CD14-positive monocyte (primary cell): Measurements from ENCODE around the gene SMARCB1. TPM values are rescaled to one million over a fixed set of nuclear protein-coding genes. Genes with fewer than 3 reads are reported as not detected.

Experiments used
- DNase-seq, 3 donors: peaks; one replicate each; pipeline ENCODE4 v3.0.0-alpha.2; 2011 to 2022
- H2AFZ ChIP-seq: 2 replicates; pipeline ENCODE4 v1.6.0; 2012; ENCODE audit warnings: mild to moderate bottlenecking, low read depth, low read length, inconsistent platforms; ENCODE audit not compliant: insufficient read depth, poor library complexity, severe bottlenecking
- H3K27ac ChIP-seq, 2 donors: 1 replicate in 1 of 2; 2 replicates in 1 of 2; pipeline ENCODE4 v1.5.1; 2012 to 2013; ENCODE audit warnings: low read length in 2 of 2, control low read depth in 1 of 2, inconsistent platforms in 1 of 2, low read depth in 1 of 2, mild to moderate bottlenecking in 1 of 2
- H3K27me3 ChIP-seq, 2 donors: one replicate each; pipeline versions ENCODE4 v1.6.0 to v1.6.1; 2011 to 2013; ENCODE audit warnings: low read length in 2 of 2; ENCODE audit not compliant: control insufficient read depth in 2 of 2, insufficient read depth in 2 of 2
- H3K36me3 ChIP-seq, 2 donors: replicated peaks in 1 of 2; 1 replicate in 1 of 2; 2 replicates in 1 of 2; pipeline versions ENCODE4 v1.5.1 to v1.6.1; 2012 to 2013; ENCODE audit warnings: low read length in 2 of 2, control low read depth in 1 of 2, inconsistent platforms in 1 of 2, mild to moderate bottlenecking in 1 of 2; ENCODE audit not compliant: insufficient read depth in 2 of 2, control insufficient read depth in 1 of 2
- H3K4me1 ChIP-seq, 2 donors: 1 replicate in 1 of 2; 2 replicates in 1 of 2; pipeline versions ENCODE4 v1.5.1 to v1.6.1; 2012 to 2013; ENCODE audit warnings: low read length in 2 of 2, control low read depth in 1 of 2, inconsistent platforms in 1 of 2, mild to moderate bottlenecking in 1 of 2, moderate library complexity in 1 of 2; ENCODE audit not compliant: insufficient read depth in 2 of 2, control insufficient read depth in 1 of 2
- H3K4me2 ChIP-seq: replicated peaks from 2 replicates; pipeline ENCODE3; 2012; ENCODE audit warnings: low read length, moderate library complexity, mild to moderate bottlenecking; ENCODE audit not compliant: poor library complexity, severe bottlenecking; ENCODE audit errors: extremely low read depth
- H3K4me3 ChIP-seq, 3 experiments: fragments of 200-600 bp in 1 of 3; sonication (generic) in 1 of 3; replicated peaks in 1 of 3; 1 replicate in 2 of 3; 2 replicates in 1 of 3; pipeline ENCODE4 v1.5.1; 2011 to 2013; ENCODE audit warnings: low read length in 3 of 3, mild to moderate bottlenecking in 3 of 3, control low read depth in 2 of 3, low read depth in 2 of 3, inconsistent platforms in 1 of 3, moderate library complexity in 1 of 3
- H3K79me2 ChIP-seq: 2 replicates; pipeline ENCODE4 v1.6.0; 2012; ENCODE audit warnings: mild to moderate bottlenecking, control low read depth, inconsistent platforms, low read length, moderate library complexity; ENCODE audit not compliant: insufficient read depth
- H3K9ac ChIP-seq: 2 replicates; pipeline ENCODE4 v1.6.0; 2017; ENCODE audit warnings: low read length, mild to moderate bottlenecking; ENCODE audit not compliant: insufficient read depth, poor library complexity, severe bottlenecking
- H3K9me3 ChIP-seq, 2 donors: replicated peaks in 1 of 2; 1 replicate in 1 of 2; 2 replicates in 1 of 2; pipeline versions ENCODE4 v1.5.1 to v1.6.1; 2012 to 2013; ENCODE audit warnings: low read length in 2 of 2, control low read depth in 1 of 2; ENCODE audit not compliant: control insufficient read depth in 1 of 2, insufficient read depth in 1 of 2
- H4K20me1 ChIP-seq: 2 replicates; pipeline ENCODE4 v1.6.0; 2012; ENCODE audit warnings: mild to moderate bottlenecking, low read length, control low read depth, moderate library complexity; ENCODE audit not compliant: insufficient read depth
- H3K27ac Mint-ChIP-seq, 7 donors: one replicate each; pipeline ENCODE4 v1.8.0; 2020; ENCODE audit warnings: mild to moderate bottlenecking in 7 of 7, mixed read lengths in 7 of 7, moderate library complexity in 6 of 7, inconsistent platforms in 2 of 7
- H3K27me3 Mint-ChIP-seq, 3 donors: one replicate each; pipeline ENCODE4 v1.8.0; 2021 to 2022; ENCODE audit warnings: low read depth in 3 of 3, mild to moderate bottlenecking in 3 of 3, mixed read lengths in 3 of 3, moderate library complexity in 3 of 3, inconsistent platforms in 1 of 3
- H3K36me3 Mint-ChIP-seq, 2 donors: one replicate each; pipeline ENCODE4 v1.8.0; 2020; ENCODE audit warnings: mixed read lengths in 2 of 2, inconsistent platforms in 1 of 2, mild to moderate bottlenecking in 1 of 2
- H3K4me1 Mint-ChIP-seq: one replicate; pipeline ENCODE4 v1.8.0; 2020; ENCODE audit warnings: mild to moderate bottlenecking, mixed read lengths
- H3K4me3 Mint-ChIP-seq, 2 donors: one replicate each; pipeline ENCODE4 v1.8.0; 2020; ENCODE audit warnings: mild to moderate bottlenecking in 2 of 2, mixed read lengths in 2 of 2, moderate library complexity in 1 of 2
- H3K9me3 Mint-ChIP-seq, 7 donors: one replicate each; pipeline ENCODE4 v1.8.0; 2020 to 2022; ENCODE audit warnings: mixed read lengths in 7 of 7, mild to moderate bottlenecking in 6 of 7, moderate library complexity in 6 of 7, inconsistent platforms in 2 of 7
- WGBS: methylation state at CpG from one replicate; pipeline ENCODE4 v1.1.5; 2013; ENCODE audit warnings: missing lambda C conversion rate; ENCODE audit not compliant: insufficient coverage; 5-methylcytosine and 5-hydroxymethylcytosine counted together
- intact Hi-C, 2 donors: fragments of 100-400 bp; cut with micrococcal nuclease; formaldehyde crosslinking; loops; one replicate each; pipeline versions ENCODE4 v1.15.0 to v1.15.1; 2023
- polyA plus RNA-seq, 3 donors: library from polyadenylated mRNA; depleted of rRNA in 1 of 3; unstranded in 2 of 3; stranded (reverse) in 1 of 3; fragments of 300-500 nt in 2 of 3; fragments of >200 nt in 1 of 3; fragmentation: Illumina TruSeq in 2 of 3; gene quantifications; 1 replicate in 2 of 3; 2 replicates in 1 of 3; pipeline ENCODE4 v1.2.3, GENCODE V29; 2012 to 2021
- TF ChIP-seq, protein P1 (sequence below): fragments of 200-600 bp; IDR thresholded peaks from one replicate; pipeline ENCODE4 v1.8.0; 2022; ENCODE audit warnings: antibody characterized with exemption, mild to moderate bottlenecking

SMARCB1 gene
- polyA plus RNA-seq, 3 donors, result 30.3 to 71.8 (median 31.5) TPM

GRCh38 chr22:23836281-23836680, 49.5 kb downstream of the SMARCB1 start:
- peaks cover 47 to 53% of the 10 kb centered on the region in 2 donors for H3K36me3 ChIP-seq
- Mint-ChIP-seq H3K36me3 (peaks cover 25 to 55% of the 10 kb centered on the region in 2 donors), H3K4me1 (peaks cover 20% of the 10 kb centered on the region), H3K4me3 (no peak overlapping the region), H3K9me3 (no peaks in the 10 kb centered on the region), H3K27ac (peak overlapping the region in 1 of 7 donors; percentile 79), H3K27me3 (peaks cover 1 to 8% (median 3%) of the 10 kb centered on the region in 3 donors)
- H2AFZ ChIP-seq, result no peak overlapping the region
- DNase-seq, result peak in 1 of 3 donors; percentile 1
- H3K9ac ChIP-seq, result no peak overlapping the region
- WGBS, result 85% methylated on average over 5 of the region's 5 CpGs
- no peaks in the 10 kb centered on the region for H3K27me3 ChIP-seq
- H4K20me1 ChIP-seq, result peaks cover 22% of the 10 kb centered on the region
- no peaks in the 10 kb centered on the region for H3K9me3 ChIP-seq
- no peak overlapping the region for H3K4me3 ChIP-seq
- no peaks in the 10 kb centered on the region for H3K79me2 ChIP-seq
- intact Hi-C loops, result loop anchor here in 1 of 2 donors (5.0 kb wide), 1 partner anchor 119 kb away; no protein-coding TSS in a partner anchor
- no peak overlapping the region for H3K27ac ChIP-seq
- H3K4me2 ChIP-seq, result no peak overlapping the region
- peaks cover 16 to 17% of the 10 kb centered on the region in 2 donors for H3K4me1 ChIP-seq
- TF ChIP-seq, protein P1, sequence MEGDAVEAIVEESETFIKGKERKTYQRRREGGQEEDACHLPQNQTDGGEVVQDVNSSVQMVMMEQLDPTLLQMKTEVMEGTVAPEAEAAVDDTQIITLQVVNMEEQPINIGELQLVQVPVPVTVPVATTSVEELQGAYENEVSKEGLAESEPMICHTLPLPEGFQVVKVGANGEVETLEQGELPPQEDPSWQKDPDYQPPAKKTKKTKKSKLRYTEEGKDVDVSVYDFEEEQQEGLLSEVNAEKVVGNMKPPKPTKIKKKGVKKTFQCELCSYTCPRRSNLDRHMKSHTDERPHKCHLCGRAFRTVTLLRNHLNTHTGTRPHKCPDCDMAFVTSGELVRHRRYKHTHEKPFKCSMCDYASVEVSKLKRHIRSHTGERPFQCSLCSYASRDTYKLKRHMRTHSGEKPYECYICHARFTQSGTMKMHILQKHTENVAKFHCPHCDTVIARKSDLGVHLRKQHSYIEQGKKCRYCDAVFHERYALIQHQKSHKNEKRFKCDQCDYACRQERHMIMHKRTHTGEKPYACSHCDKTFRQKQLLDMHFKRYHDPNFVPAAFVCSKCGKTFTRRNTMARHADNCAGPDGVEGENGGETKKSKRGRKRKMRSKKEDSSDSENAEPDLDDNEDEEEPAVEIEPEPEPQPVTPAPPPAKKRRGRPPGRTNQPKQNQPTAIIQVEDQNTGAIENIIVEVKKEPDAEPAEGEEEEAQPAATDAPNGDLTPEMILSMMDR, result no peak

- Histone ChIP-seq H3K36me3 (peaks cover 41 to 47% of the 10 kb centered on the region in 2 donors), H3K27ac (no peak overlapping the region), H3K4me3 (no peak overlapping the region), H2AFZ (no peak overlapping the region), H3K79me2 (no peaks in the 10 kb centered on the region), H3K9ac (no peak overlapping the region), H4K20me1 (peaks cover 17% of the 10 kb centered on the region), H3K9me3 (no peaks in the 10 kb centered on the region), H3K27me3 (no peaks in the 10 kb centered on the region), H3K4me2 (no peak overlapping the region), H3K4me1 (peaks cover 16 to 17% of the 10 kb centered on the region in 2 donors)
- Mint-ChIP-seq H3K4me1 (peaks cover 20% of the 10 kb centered on the region), H3K36me3 (peaks cover 24 to 48% of the 10 kb centered on the region in 2 donors), H3K27ac (peak overlapping the region in 1 of 7 donors; percentile 82), H3K27me3 (peaks cover 3 to 10% (median 4%) of the 10 kb centered on the region in 3 donors), H3K4me3 (no peak overlapping the region), H3K9me3 (no peaks in the 10 kb centered on the region)
- 77% methylated on average over 5 of the region's 12 CpGs for WGBS
- DNase-seq, result peak in 1 of 3 donors; percentile 4
- TF ChIP-seq, protein P1, result no peak
- intact Hi-C loops, result loop anchor here in 1 of 2 donors (5.0 kb wide), 1 partner anchor 120 kb away; no protein-coding TSS in a partner anchor
These were observed 50.1 kb downstream of the SMARCB1 start for GRCh38 chr22:23836692-23837495.
